Mucosa of rectum (tissue), 2 donors: ENCODE data around the gene DPM3.
"Not testable (repeated sequence)": the region's sequence is repeated elsewhere in the genome, so short reads cannot be mapped to it uniquely, and the experiment has no call there.

Experiments used
- H3K27ac ChIP-seq, 2 donors: one replicate each; pipeline ENCODE4 v1.7.0; 2013; ENCODE audit warnings: inconsistent platforms in 2 of 2, low read depth in 2 of 2, low read length in 2 of 2
- H3K27me3 ChIP-seq, 2 donors: one replicate each; pipeline ENCODE4 v1.7.0; 2013; ENCODE audit warnings: low read length in 2 of 2; ENCODE audit not compliant: control insufficient read depth in 2 of 2, insufficient read depth in 2 of 2
- H3K36me3 ChIP-seq, 2 donors: one replicate each; pipeline ENCODE4 v1.7.0; 2013; ENCODE audit warnings: low read length in 2 of 2; ENCODE audit not compliant: control insufficient read depth in 2 of 2, insufficient read depth in 2 of 2
- H3K4me1 ChIP-seq, 2 donors: one replicate each; pipeline ENCODE4 v1.7.0; 2013; ENCODE audit warnings: low read length in 2 of 2, mild to moderate bottlenecking in 1 of 2; ENCODE audit not compliant: control insufficient read depth in 2 of 2, insufficient read depth in 2 of 2
- H3K4me3 ChIP-seq, 2 donors: one replicate each; pipeline ENCODE4 v1.7.0; 2013; ENCODE audit warnings: low read length in 2 of 2
- H3K9ac ChIP-seq, 2 donors: one replicate each; pipeline ENCODE4 v1.7.0; 2013; ENCODE audit warnings: low read length in 2 of 2, low read depth in 1 of 2, mild to moderate bottlenecking in 1 of 2
- H3K9me3 ChIP-seq, 2 donors: one replicate each; pipeline ENCODE4 v1.7.0; 2013; ENCODE audit warnings: low read length in 2 of 2; ENCODE audit not compliant: control insufficient read depth in 2 of 2
- donor health status: healthy.
- donor health status: Normal muscosa, but diverticular disease.

The DPM3 gene

DNA sequence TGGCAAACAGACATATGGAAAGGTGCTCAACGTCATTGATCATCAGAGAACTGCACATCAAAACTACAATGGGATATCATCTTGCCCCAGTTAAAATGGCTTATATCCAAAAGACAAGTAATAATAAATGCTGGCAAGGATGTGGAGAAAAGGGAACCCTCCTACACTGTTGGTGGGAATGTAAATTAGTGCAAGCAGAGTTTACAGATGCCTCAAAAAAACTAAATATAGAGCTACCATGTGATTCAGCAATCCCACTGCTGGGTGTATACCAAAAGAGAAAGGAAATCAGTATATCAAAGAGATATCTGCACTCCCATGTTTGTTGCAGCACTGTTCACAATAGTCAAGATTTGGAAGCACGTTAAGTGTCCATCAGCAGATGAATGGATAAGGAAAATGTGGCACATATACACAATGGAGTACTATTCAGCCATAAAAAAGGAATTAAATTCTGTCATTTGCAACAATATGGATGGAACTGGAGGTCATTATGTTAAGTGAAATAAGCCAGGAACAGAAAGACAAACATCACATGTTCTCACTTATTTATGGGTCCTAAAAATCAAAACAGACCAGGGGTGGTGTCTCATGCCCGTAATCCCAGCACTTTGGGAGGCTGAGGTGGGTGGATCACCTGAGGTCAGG, 15.8 kb upstream of the DPM3 start:
- H3K4me3 ChIP-seq, H3K27ac ChIP-seq, H3K9ac ChIP-seq, H3K36me3 ChIP-seq, H3K9me3 ChIP-seq, H3K4me1 ChIP-seq, H3K27me3 ChIP-seq: not testable (repeated sequence)

DNA sequence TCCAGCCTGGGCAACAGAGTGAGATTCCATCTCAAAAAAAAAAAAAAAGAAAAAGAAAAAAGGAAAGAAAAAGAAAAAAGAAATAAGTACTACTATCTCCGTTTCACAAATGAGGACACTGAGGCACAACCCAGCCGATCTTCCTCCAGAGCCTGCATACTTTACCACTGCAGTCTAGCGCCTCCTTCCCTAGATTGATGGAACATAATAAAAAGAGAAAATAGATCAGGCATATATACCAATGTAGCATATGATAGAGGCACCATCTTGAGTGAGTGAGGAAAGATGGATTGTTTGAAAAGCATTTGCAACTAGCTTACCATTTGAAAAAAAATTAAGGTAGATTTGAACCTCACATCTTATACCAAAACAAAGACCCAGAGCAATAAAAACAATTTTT, 5.2 kb upstream of the DPM3 start:
- Histone ChIP-seq H3K9me3 (no peaks in the 10 kb centered on the region), H3K4me1 (peaks cover 0 to 3% of the 10 kb centered on the region in 2 donors), H3K27ac (no peak overlapping the region), H3K36me3 (no peaks in the 10 kb centered on the region), H3K9ac (no peak overlapping the region), H3K4me3 (no peak overlapping the region), H3K27me3 (no peaks in the 10 kb centered on the region)

DNA sequence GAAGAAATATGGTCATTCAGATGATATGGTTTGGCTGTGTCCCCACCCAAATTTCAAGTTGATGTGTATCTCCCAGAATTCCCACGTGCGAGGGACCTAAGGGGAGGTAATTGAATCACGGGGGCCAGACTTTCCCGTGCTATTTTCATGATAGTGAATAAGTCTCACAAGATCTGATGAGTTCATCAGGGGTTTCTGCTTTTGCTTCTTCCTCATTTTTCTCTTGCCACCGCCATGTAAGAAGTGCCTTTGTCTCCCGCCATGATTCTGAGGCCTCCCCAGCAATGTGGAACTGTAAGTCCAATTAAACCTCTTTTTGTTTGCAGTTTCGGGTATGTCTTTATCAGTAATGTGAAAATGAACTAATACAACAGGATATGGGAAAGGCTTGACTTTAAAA, 1.4 kb upstream of the DPM3 start:
- Histone ChIP-seq H3K9me3 (no peaks in the 10 kb centered on the region), H3K36me3 (peaks cover 0 to 3% of the 10 kb centered on the region in 2 donors), H3K4me3 (no peak overlapping the region), H3K27me3 (no peaks in the 10 kb centered on the region), H3K9ac (no peak overlapping the region), H3K4me1 (peaks cover 14 to 30% of the 10 kb centered on the region in 2 donors), H3K27ac (no peak overlapping the region)

DNA sequence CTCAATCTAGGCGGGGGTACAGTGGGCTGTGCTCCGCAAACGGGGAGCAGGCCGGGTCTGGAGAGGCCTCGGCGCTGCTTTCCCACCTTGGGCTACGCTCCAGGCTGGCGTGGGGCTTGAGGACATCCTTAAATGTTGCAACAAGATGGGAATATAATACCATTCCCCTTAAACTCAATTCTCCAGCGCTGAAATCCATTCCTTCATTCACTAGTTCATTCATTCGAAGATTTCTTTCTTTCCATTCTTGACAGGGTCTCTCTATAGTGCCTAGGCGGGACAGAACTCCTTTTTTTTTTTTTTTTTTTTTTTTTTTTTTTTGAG, 261 bp upstream of the DPM3 start:
- Histone ChIP-seq H3K4me3 (peak overlapping the region; percentile 99), H3K4me1 (peaks cover 16 to 32% of the 10 kb centered on the region in 2 donors), H3K36me3 (peaks cover 0 to 3% of the 10 kb centered on the region in 2 donors), H3K27me3 (no peaks in the 10 kb centered on the region), H3K9ac (peak overlapping the region in 1 of 2 donors; percentile 99), H3K9me3 (no peaks in the 10 kb centered on the region), H3K27ac (peak overlapping the region in 1 of 2 donors; percentile 92)

DNA sequence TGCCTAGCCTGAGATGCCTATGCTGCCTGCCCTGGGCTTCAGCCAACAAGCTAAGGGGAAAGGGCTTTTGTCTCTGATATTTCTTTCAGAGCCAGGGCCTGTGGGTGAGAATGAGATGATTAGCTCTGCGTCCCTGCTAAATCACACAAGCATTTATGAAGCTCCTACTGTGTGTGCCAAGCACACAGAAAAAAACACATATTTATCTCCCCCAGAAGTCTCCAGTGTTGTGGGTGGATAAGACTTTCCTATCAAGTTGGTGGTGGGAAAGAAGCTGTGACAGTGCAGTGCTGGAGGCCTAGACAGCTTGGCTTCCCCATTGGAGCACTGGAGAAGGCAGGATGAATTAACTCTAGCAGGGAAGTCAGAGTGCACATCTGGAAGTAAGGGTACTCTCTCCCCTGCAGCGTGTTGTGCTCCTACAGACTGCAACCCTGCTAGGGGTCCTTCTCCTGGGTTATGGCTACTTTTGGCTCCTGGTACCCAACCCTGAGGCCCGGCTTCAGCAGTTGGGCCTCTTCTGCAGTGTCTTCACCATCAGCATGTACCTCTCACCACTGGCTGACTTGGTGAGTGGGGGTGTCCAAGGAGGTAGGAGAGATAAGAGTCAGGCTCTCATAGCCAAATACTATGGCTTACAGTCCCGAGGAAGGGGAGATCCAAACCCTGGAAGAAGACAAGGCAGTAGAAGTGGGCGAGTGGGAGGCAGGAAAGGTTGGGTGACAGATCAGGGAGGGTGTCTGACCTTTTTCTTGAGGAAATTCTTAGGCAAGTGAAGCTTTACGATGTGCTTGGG, 3.0 kb downstream of the DPM3 start:
- peak overlapping the region; percentile 46 to 51 for H3K4me3 ChIP-seq
- H3K4me1 ChIP-seq = peaks cover 36 to 57% of the 10 kb centered on the region in 2 donors
- peak overlapping the region; percentile 7 to 96 for H3K9ac ChIP-seq

DNA sequence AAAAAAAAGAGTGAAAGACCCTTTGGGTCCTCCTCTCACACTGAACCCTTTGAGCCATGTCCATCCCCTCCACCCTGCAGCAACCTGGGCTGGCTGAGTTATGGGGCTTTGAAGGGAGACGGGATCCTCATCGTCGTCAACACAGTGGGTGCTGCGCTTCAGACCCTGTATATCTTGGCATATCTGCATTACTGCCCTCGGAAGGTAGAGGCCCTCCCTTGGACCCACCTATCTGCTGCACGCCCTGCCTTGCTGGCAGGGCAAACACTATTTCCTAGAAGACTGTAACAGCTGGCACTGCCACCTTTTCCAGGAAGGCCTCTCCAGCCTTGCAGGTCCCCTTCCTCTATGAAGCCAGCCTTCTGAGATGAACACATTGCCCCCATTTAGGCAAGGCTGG, 3.6 kb downstream of the DPM3 start:
- peaks cover 18% of the 10 kb centered on the region in 2 donors for H3K36me3 ChIP-seq
- peak overlapping the region; percentile 46 to 51 for H3K4me3 ChIP-seq
- no peaks in the 10 kb centered on the region for H3K27me3 ChIP-seq
- peak overlapping the region; percentile 97 to 100 for H3K27ac ChIP-seq
- H3K9me3 ChIP-seq = no peaks in the 10 kb centered on the region
- H3K4me1 ChIP-seq = peaks cover 36 to 59% of the 10 kb centered on the region in 2 donors
- H3K9ac ChIP-seq = peak overlapping the region; percentile 7 to 96

More for the DNA sequence above, 3.0 kb downstream of the DPM3 start:
- no peaks in the 10 kb centered on the region for H3K9me3 ChIP-seq
- H3K27ac ChIP-seq = peak overlapping the region; percentile 97 to 100
- peaks cover 16 to 17% of the 10 kb centered on the region in 2 donors for H3K36me3 ChIP-seq
- H3K27me3 ChIP-seq = no peaks in the 10 kb centered on the region

DNA sequence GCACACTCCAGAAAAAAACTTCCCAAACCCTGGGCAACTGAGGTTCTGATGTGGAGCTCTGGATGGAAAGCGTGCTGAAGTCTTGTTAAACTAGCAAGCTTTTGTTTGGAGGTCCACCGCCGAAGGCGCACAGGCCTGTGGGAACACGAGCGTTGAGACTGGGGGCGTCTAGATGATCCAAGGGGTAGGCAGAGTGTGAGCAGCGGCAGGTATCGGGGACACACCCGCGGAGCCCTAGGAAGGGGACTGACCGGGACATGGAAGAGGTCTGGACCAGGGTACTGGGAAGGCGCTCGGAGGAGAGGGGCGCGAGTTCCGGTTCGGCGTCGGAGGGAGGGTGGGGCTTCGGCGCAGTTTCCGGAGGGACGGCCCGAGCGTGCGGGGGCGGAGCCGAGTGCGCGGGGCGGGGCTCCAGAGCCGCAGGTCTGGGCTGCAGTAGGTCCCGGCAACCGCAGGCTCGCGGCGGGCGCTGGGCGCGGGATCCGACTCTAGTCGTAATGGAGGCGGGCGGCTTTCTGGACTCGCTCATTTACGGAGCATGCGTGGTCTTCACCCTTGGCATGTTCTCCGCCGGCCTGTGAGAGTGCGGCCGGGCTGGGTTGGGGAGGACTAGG, 4.8 kb downstream of the DPM3 start, which contains the start of gene SLC50A1:
Gene SLC50A1, plus strand, starts transcription at position 438 of the 614 bp plus-strand sequence. Its CDS starts 60 bp downstream, at position 498.
- H3K4me1 ChIP-seq = peaks cover 36 to 69% of the 10 kb centered on the region in 2 donors
- H3K4me3 ChIP-seq = peak within 1 kb of the TSS; percentile 86 to 97
- no peaks in the 10 kb centered on the region for H3K9me3 ChIP-seq
- H3K27ac ChIP-seq = peak within 1 kb of the TSS; percentile 97 to 100
- peaks cover 25 to 28% of the 10 kb centered on the region in 2 donors for H3K36me3 ChIP-seq
- no peaks in the 10 kb centered on the region for H3K27me3 ChIP-seq
- H3K9ac ChIP-seq = peak within 1 kb of the TSS; percentile 94 to 96

DNA sequence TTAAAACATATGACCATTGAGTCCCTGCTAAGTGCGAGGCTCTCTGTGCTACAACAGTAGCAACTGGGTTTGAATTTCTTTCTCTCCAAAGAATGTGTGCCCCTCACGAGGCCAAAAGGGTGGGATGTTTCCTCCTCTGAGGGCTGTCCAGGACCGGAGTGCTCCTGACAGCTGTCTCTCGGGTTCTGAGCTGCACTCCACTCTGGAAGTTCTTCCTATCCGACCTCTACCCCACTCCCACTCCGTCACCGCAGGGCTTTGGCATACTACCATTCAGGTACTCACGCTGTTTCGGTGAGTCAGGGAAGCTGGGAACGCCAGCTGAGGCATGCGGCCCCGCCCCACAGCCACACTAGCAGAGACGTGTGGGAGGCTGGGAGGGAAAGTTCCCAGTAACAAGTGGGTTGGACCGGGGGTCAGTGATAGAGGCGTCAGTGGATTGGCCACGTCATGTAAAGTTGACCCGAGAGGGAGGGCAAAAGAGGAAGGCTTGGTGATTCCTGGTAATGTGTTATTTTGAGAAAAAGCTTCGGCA, 5.4 kb downstream of the DPM3 start:
- no peaks in the 10 kb centered on the region for H3K27me3 ChIP-seq
- peaks cover 25 to 28% of the 10 kb centered on the region in 2 donors for H3K36me3 ChIP-seq
- peak overlapping the region; percentile 94 to 96 for H3K9ac ChIP-seq
- peak overlapping the region; percentile 97 to 100 for H3K27ac ChIP-seq
- H3K4me3 ChIP-seq = peak overlapping the region; percentile 86 to 97
- peaks cover 39 to 71% of the 10 kb centered on the region in 2 donors for H3K4me1 ChIP-seq
- no peaks in the 10 kb centered on the region for H3K9me3 ChIP-seq

DNA sequence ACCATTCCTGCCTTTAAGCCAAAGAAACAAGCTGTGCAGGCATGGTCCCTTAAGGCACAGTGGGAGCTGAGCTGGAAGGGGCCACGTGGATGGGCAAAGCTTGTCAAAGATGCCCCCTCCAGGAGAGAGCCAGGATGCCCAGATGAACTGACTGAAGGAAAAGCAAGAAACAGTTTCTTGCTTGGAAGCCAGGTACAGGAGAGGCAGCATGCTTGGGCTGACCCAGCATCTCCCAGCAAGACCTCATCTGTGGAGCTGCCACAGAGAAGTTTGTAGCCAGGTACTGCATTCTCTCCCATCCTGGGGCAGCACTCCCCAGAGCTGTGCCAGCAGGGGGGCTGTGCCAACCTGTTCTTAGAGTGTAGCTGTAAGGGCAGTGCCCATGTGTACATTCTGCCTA, 6.0 kb downstream of the DPM3 start:
- no peaks in the 10 kb centered on the region for H3K27me3 ChIP-seq
- H3K4me1 ChIP-seq = peaks cover 44 to 71% of the 10 kb centered on the region in 2 donors
- H3K9me3 ChIP-seq = no peaks in the 10 kb centered on the region
- peak overlapping the region in 1 of 2 donors; percentile 86 for H3K4me3 ChIP-seq
- H3K36me3 ChIP-seq = peaks cover 25 to 28% of the 10 kb centered on the region in 2 donors
- peak overlapping the region; percentile 97 to 100 for H3K27ac ChIP-seq
- peak overlapping the region; percentile 65 to 96 for H3K9ac ChIP-seq
